Subcutaneous adipose tissue (tissue), 4 donors: ENCODE measurements around the gene TRIM26. TPM values are rescaled to one million over a fixed set of nuclear protein-coding genes. Genes with fewer than 3 reads are reported as not detected.

ENCODE experiments used
- total RNA-seq, 4 donors: library from RNA; depleted of rRNA; stranded (reverse); fragments of >200 nt; gene quantifications; one replicate each; pipeline ENCODE4 v1.1.0, GENCODE V29; 2016
- TF ChIP-seq, protein P1 (sequence below): fragments of 450-650 bp; IDR thresholded peaks from one replicate; pipeline ENCODE4 v1.5.1; 2016; ENCODE audit warnings: low read depth, mild to moderate bottlenecking, control low read depth, antibody characterized with exemption, moderate library complexity

The TRIM26 gene
- total RNA-seq, 4 donors from 2014 or later = 24.3 to 32.6 (median 28.5) TPM

DNA sequence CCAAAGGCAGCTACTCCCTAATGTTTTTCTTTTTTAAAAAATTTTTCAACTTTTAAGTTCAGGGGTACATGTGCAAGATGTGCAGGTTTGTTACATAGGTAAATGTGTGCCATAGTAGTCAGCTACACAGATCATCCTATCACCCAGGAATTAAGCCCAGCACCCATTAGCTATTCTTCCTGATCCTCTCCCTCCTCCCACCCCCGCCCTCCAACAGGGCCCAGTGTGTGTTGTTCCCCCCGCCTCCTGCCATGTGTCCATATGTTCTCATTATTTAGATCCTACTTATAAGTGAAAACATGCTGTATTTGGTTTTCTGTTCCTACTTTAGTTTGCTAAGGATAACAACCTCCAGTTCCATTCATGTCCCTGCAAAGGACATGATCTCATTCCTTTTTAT, 37.4 kb downstream of the TRIM26 start:
- TF ChIP-seq, protein P1, sequence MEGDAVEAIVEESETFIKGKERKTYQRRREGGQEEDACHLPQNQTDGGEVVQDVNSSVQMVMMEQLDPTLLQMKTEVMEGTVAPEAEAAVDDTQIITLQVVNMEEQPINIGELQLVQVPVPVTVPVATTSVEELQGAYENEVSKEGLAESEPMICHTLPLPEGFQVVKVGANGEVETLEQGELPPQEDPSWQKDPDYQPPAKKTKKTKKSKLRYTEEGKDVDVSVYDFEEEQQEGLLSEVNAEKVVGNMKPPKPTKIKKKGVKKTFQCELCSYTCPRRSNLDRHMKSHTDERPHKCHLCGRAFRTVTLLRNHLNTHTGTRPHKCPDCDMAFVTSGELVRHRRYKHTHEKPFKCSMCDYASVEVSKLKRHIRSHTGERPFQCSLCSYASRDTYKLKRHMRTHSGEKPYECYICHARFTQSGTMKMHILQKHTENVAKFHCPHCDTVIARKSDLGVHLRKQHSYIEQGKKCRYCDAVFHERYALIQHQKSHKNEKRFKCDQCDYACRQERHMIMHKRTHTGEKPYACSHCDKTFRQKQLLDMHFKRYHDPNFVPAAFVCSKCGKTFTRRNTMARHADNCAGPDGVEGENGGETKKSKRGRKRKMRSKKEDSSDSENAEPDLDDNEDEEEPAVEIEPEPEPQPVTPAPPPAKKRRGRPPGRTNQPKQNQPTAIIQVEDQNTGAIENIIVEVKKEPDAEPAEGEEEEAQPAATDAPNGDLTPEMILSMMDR = no peak

GRCh38 chr6:30172681-30173080, 40.5 kb downstream of the TRIM26 start:
- TF ChIP-seq, protein P1 = no peak

DNA sequence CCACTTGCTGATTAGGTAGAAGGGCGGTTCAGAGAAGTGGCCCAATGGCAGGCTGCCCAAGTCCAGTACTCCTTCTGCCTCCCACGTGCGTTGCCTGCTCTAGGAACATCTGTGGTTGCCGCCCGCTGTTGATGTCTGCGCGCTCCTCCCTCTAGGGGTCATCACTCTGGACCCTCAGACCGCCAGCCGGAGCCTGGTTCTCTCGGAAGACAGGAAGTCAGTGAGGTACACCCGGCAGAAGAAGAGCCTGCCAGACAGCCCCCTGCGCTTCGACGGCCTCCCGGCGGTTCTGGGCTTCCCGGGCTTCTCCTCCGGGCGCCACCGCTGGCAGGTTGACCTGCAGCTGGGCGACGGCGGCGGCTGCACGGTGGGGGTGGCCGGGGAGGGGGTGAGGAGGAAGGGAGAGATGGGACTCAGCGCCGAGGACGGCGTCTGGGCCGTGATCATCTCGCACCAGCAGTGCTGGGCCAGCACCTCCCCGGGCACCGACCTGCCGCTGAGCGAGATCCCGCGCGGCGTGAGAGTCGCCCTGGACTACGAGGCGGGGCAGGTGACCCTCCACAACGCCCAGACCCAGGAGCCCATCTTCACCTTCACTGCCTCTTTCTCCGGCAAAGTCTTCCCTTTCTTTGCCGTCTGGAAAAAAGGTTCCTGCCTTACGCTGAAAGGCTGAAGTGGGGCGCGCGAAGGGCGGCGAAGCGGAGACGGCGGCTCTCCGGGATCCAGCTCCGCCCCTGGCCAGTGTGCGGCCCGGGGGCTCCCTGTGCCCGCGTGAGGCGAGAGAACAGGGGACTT, 41.3 kb downstream of the TRIM26 start:
- TF ChIP-seq, protein P1 = no peak

- TF ChIP-seq, protein P1 = no peak
Observed at GRCh38 chr6:30169658-30170614, 43.3 kb downstream of the TRIM26 start.

GRCh38 chr6:30168741-30169140, 44.5 kb downstream of the TRIM26 start:
- TF ChIP-seq, protein P1 = no peak

- TF ChIP-seq, protein P1 = no peak
Observed at GRCh38 chr6:30167101-30167500, 46.1 kb downstream of the TRIM26 start.

- TF ChIP-seq, protein P1 = no peak
Observed at GRCh38 chr6:30164714-30165113, 48.5 kb downstream of the TRIM26 start.
